DND-41 (cell line): ENCODE data around the gene VKORC1.
"Not testable (repeated sequence)": the region's sequence is repeated elsewhere in the genome, so short reads cannot be mapped to it uniquely, and the experiment has no call there.

Experiments used
- ATAC-seq: fragments of 200-7000 bp; cut with Tn5 transposase; 3 replicates; pipeline ENCODE4 v1.9.1; 2021; ENCODE audit warnings: low read depth; ENCODE audit not compliant: insufficient read depth
- DNase-seq: peaks from one replicate; pipeline ENCODE4 v3.0.0-alpha.2; 2020
- H2AFZ ChIP-seq: 2 replicates; pipeline ENCODE4 v1.6.0; 2012; ENCODE audit warnings: low read depth, low read length
- H3K27ac ChIP-seq: 2 replicates; pipeline ENCODE4 v1.5.1; 2012; ENCODE audit warnings: low read length, inconsistent platforms
- H3K27me3 ChIP-seq: fragments of 200-600 bp; sonication (generic); 2 replicates; pipeline ENCODE4 v1.6.0; 2012; ENCODE audit warnings: low read length, mild to moderate bottlenecking, inconsistent platforms; ENCODE audit not compliant: insufficient read depth, poor library complexity
- H3K36me3 ChIP-seq: 2 replicates; pipeline ENCODE4 v1.5.1; 2012; ENCODE audit warnings: low read length, inconsistent platforms; ENCODE audit not compliant: insufficient read depth
- H3K4me1 ChIP-seq: 2 replicates; pipeline ENCODE4 v1.5.1; 2012; ENCODE audit warnings: mild to moderate bottlenecking, low read length; ENCODE audit not compliant: insufficient read depth
- H3K4me2 ChIP-seq: 2 replicates; pipeline ENCODE4 v1.6.0; 2012; ENCODE audit warnings: mild to moderate bottlenecking, moderate library complexity, low read length, inconsistent platforms; ENCODE audit not compliant: insufficient read depth
- H3K4me3 ChIP-seq, 2 experiments: fragments of 200-600 bp in 1 of 2; shearing (Covaris generic) in 1 of 2; 2 replicates each; pipeline ENCODE4 v1.5.1; 2012 to 2016; ENCODE audit warnings: inconsistent platforms in 2 of 2, low read length in 2 of 2, mild to moderate bottlenecking in 2 of 2, low read depth in 1 of 2, moderate library complexity in 1 of 2
- H3K79me2 ChIP-seq: 2 replicates; pipeline ENCODE4 v1.6.0; 2012; ENCODE audit warnings: low read length, inconsistent platforms; ENCODE audit not compliant: insufficient read depth
- H3K9ac ChIP-seq: 2 replicates; pipeline ENCODE4 v1.6.0; 2012; ENCODE audit warnings: low read depth, mild to moderate bottlenecking, inconsistent platforms, low read length, moderate library complexity
- H3K9me3 ChIP-seq: 2 replicates; pipeline ENCODE4 v1.5.1; 2012; ENCODE audit warnings: low read length, moderate library complexity, mild to moderate bottlenecking, inconsistent platforms; ENCODE audit not compliant: insufficient read depth, severe bottlenecking
- H4K20me1 ChIP-seq: 2 replicates; pipeline ENCODE4 v1.6.0; 2012; ENCODE audit warnings: low read length; ENCODE audit not compliant: insufficient read depth
- CTCF ChIP-seq: IDR thresholded peaks from 2 replicates; pipeline ENCODE4 v1.5.1; 2012; ENCODE audit warnings: borderline replicate concordance, low read length, moderate library complexity, mild to moderate bottlenecking; ENCODE audit not compliant: poor library complexity, severe bottlenecking; ENCODE audit errors: extremely low read depth
- EZH2 ChIP-seq: IDR thresholded peaks from 3 replicates; pipeline ENCODE4 v1.6.1; 2012; ENCODE audit warnings: borderline replicate concordance, low read depth, mild to moderate bottlenecking, moderate library complexity, low read length, inconsistent platforms; ENCODE audit not compliant: severe bottlenecking

Gene VKORC1

GRCh38 chr16:31138621-31139578 lies 44.3 kb upstream of the VKORC1 start:
- H3K36me3 ChIP-seq = no peaks in the 10 kb centered on the region
- DNase-seq (no peak), ATAC-seq (no peak)
- no peak overlapping the region for H3K27ac ChIP-seq
- H2AFZ ChIP-seq = no peak overlapping the region
- H3K9me3 ChIP-seq = no peaks in the 10 kb centered on the region
- no peak overlapping the region for H3K4me2 ChIP-seq
- H3K4me1 ChIP-seq = peaks cover 18% of the 10 kb centered on the region
- no peak overlapping the region for H3K4me3 ChIP-seq
- H3K27me3 ChIP-seq = no peaks in the 10 kb centered on the region
- H3K79me2 ChIP-seq = no peaks in the 10 kb centered on the region
- H3K9ac ChIP-seq = no peak overlapping the region
- TF ChIP-seq EZH2 (no peak), CTCF (no peak)
- H4K20me1 ChIP-seq = no peaks in the 10 kb centered on the region

DNA sequence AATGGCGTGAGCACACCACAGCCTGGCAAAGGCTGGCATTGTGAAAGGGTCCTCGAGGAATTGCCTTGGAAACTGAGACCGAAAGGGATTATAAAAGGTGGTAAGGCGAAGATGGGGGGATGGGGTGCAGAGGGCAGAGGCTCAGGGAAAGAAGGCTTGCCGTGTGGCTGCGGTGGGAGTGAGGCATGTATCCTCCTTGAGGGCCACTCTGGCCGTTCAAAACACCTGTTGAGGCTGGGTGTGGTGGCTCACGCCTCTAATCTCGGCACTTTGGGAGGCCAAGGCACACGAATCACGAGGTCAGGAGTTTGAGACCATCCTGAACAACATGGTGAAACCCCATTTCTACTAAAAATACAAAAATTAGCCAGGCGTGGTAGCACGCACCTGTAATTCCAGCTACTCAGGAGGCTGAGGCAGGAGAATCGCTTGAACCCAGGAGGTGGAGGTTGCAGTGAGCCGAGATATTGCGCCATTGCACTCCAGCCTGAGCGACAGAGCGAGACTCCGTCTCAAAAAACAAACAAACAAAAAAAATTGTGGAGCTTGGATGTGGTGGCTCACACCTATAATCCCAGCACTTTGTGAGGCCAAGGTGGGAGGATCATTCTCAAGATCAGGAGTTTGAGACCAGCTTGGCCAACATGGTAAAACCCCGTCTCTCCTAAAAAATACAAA lies 42.4 kb upstream of the VKORC1 start:
- H3K79me2 ChIP-seq, H3K36me3 ChIP-seq, H2AFZ ChIP-seq, H3K27ac ChIP-seq, ATAC-seq, H3K27me3 ChIP-seq, H3K9me3 ChIP-seq, H3K4me3 ChIP-seq, H3K4me2 ChIP-seq, H3K9ac ChIP-seq, DNase-seq, H4K20me1 ChIP-seq: not testable (repeated sequence)
- peaks cover 10% of the 10 kb centered on the region for H3K4me1 ChIP-seq

DNA sequence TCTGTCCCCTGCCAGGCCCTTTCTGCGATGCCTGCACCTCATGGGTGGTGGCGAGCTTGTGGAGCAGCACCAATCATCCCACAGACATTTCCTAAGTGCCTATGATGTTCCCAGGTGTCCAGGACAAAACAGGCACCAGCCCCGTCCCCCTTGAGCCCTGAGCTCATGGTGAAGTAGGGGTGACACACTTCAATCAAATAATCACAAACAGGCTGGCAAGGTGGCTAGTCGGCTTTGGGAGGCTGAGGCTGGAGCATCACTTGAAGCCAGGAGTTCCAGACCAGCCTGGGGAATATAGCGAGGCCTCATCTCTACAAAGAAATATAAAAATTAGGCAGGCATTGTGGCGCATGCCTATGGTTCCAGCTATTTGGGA lies 41.7 kb upstream of the VKORC1 start:
- no peak overlapping the region for H3K27ac ChIP-seq
- no peak overlapping the region for H3K9ac ChIP-seq
- TF ChIP-seq EZH2 (no peak), CTCF (no peak)
- H3K4me2 ChIP-seq = no peak overlapping the region
- H3K36me3 ChIP-seq = peaks cover 9% of the 10 kb centered on the region
- H3K4me3 ChIP-seq = no peak overlapping the region
- H3K79me2 ChIP-seq = no peaks in the 10 kb centered on the region
- H3K27me3 ChIP-seq = no peaks in the 10 kb centered on the region
- DNase-seq = no peak
- ATAC-seq = no peak
- H2AFZ ChIP-seq = no peak overlapping the region
- no peaks in the 10 kb centered on the region for H3K9me3 ChIP-seq
- H4K20me1 ChIP-seq = no peaks in the 10 kb centered on the region
- H3K4me1 ChIP-seq = peaks cover 3% of the 10 kb centered on the region

DNA sequence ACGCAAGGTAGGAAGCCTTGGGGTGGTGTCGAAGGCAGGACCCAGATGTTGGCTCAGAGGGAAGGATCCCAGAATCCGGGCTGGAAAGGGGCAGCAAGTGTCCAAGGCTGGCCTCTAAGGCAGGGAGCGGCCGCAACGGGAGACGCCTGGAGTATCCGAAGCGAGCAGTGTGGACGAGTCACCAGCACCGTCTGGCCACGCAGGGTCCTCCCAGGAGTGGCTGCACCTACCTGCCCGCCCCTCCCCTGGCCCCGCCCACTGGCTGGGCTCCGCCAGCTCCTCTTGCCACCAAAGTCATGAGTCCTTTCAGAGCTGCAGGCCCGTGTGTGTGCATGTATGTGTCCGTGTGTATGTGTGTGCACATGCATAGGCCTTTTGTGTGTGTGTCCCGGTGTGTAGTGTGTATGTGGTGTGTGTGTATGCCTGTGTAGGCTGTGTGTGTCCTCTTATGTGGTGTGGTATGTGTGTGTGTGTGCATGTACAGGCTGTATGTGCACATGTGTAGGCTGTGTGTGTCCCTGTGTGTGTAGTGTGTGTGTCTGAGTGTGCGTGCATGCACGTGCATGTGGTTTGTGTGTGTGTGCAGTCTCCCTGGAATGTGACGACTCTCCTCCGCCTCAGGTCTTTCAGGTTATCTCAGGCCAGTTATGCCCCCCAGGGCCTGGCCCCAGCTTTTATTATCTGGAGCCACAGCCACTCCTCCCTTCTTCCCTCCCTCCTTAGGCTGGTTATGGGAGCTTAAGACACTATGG lies 41.1 kb upstream of the VKORC1 start, which contains the start of gene PRSS8:
PRSS8 (minus strand) TSS at position 193 of the 752 bp plus-strand sequence. CDS start 229 bp downstream, outside the sequence.
- TF ChIP-seq CTCF = no peak
- TF ChIP-seq EZH2 = no peak
- no peak within 1 kb of the TSS for H3K4me2 ChIP-seq
- H3K79me2 ChIP-seq = no peaks in the 10 kb centered on the region
- peaks cover 14% of the 10 kb centered on the region for H3K36me3 ChIP-seq
- no peak for DNase-seq
- no peak within 1 kb of the TSS for H3K27ac ChIP-seq
- H4K20me1 ChIP-seq = no peaks in the 10 kb centered on the region
- no peak within 1 kb of the TSS for H3K9ac ChIP-seq
- no peaks in the 10 kb centered on the region for H3K4me1 ChIP-seq
- no peak within 1 kb of the TSS for H3K4me3 ChIP-seq
- no peaks in the 10 kb centered on the region for H3K9me3 ChIP-seq
- ATAC-seq = no peak
- no peak within 1 kb of the TSS for H2AFZ ChIP-seq
- no peaks in the 10 kb centered on the region for H3K27me3 ChIP-seq
